GM23338 (cell line): Measurements from ENCODE around the gene SLC66A2.

Experiments used
- CTCF ChIP-seq, 2 experiments: fragments of 200-600 bp in 1 of 2; sonication (generic) in 1 of 2; conservative IDR thresholded peaks; 2 replicates each; pipeline versions ENCODE4 v1.5.1 to v1.6.1; 2016 to 2017; ENCODE audit warnings: antibody characterized with exemption in 2 of 2, low read depth in 2 of 2, mild to moderate bottlenecking in 2 of 2, moderate library complexity in 1 of 2
- ETS1 ChIP-seq: IDR thresholded peaks from 2 replicates; pipeline ENCODE4 v1.6.1; 2016; ENCODE audit warnings: antibody characterized with exemption
- EZH2 ChIP-seq: fragments of 200-600 bp; sonication (generic); IDR thresholded peaks from one replicate; pipeline ENCODE4 v1.8.0; 2017; ENCODE audit warnings: antibody characterized with exemption, mild to moderate bottlenecking, low read depth; ENCODE audit not compliant: unreplicated experiment
- JUNB ChIP-seq: IDR thresholded peaks from one replicate; pipeline ENCODE4 v1.6.1; 2016; ENCODE audit warnings: antibody characterized with exemption; ENCODE audit not compliant: unreplicated experiment
- NANOG ChIP-seq: IDR thresholded peaks from 2 replicates; pipeline ENCODE4 v1.6.1; 2016; ENCODE audit warnings: antibody characterized with exemption, borderline replicate concordance
- POLR2AphosphoS5 ChIP-seq: IDR thresholded peaks from 2 replicates; pipeline ENCODE4 v1.6.1; 2016; ENCODE audit warnings: antibody characterized with exemption, low read depth
- REST ChIP-seq: IDR thresholded peaks from one replicate; pipeline ENCODE4 v1.6.1; 2018; ENCODE audit warnings: antibody characterized with exemption; ENCODE audit not compliant: unreplicated experiment

- no peak for TF ChIP-seq CTCF (conservative IDR thresholded peaks at IDR 0.05; ENCODE audit: low read depth in 2 of 2)
- no peak for TF ChIP-seq POLR2AphosphoS5
- TF ChIP-seq EZH2, result no peak
- no peak for TF ChIP-seq REST
- TF ChIP-seq JUNB, result no peak
- no peak for TF ChIP-seq NANOG
- no peak for TF ChIP-seq ETS1
Measured at GRCh38 chr18:79905993-79906392, 45.5 kb downstream of the SLC66A2 start.
